ENCODE results near the gene ARL11.
"Not testable (repeated sequence)": the region's sequence is repeated elsewhere in the genome, so short reads cannot be mapped to it uniquely, and the experiment has no call there.

Gene ARL11
- 0 to 1.1 (median 0.55) reads per million in 4 donors for total RNA-seq

DNA sequence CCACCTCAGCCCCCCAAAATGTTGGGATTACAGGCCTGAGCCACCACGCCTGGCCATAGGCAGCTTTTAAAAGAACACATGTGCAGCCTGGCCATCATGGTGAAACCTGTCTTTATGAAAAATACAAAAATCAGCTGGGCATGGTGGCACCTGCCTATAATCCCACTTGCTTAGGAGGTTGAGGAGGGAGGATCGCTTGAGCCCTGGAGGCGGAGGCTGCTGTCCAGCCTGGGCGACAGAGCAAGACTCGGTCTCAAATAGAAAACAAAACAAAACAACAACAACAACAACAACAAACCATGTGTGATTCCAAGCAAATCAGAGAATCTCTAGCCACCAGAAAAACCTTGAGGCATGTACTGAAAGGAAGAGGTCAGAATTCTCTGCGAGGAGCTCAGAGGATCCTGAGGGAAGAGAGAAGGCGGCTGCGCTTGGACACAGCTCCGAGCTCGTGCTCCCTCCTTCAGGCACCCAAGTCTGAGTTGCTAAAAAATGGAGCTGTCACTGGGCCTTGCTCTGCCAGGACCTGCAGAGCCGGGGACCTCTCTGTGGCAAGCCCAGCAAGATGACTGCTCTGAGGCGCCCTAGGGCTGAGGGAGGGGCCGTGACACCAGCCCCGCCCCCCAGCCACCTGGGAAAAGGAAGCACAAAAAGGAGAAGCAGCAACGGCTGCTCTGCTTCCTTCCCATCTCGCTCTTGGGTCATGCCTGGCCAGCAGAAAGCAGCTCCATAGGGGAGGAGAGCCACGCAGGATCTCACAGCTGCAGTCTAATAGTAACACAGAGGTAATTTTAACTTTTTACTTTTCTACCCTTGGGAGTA, at the start of gene ARL11:
TSS of gene ARL11 (plus strand) at position 677 of the 822 bp plus-strand sequence. CDS start 1,941 bp downstream, outside the sequence.
- peak in 4 of 5 donors; percentile 10 to 72 (median 18) for DNase-seq

DNA sequence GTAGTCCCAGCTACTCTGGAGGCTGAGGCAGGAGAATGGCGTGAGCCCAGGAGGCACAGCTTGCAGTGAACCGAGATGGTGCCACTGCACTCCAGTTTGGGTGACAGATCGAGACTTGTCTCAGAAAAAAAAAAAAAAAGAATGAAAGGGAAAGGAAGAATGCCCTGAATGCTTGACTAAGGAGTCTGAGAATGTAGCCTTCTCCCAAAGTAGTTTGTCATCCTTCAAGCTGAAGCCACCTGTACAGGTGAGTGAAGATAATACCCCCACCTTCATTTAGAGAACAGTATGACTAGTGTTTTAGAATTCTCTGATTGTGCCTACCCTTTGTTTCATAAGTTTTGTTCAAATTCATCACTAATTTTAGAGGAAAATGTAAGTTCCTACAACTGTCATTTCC, 48.8 kb upstream of the ARL11 start:
- DNase-seq = no peak

DNA sequence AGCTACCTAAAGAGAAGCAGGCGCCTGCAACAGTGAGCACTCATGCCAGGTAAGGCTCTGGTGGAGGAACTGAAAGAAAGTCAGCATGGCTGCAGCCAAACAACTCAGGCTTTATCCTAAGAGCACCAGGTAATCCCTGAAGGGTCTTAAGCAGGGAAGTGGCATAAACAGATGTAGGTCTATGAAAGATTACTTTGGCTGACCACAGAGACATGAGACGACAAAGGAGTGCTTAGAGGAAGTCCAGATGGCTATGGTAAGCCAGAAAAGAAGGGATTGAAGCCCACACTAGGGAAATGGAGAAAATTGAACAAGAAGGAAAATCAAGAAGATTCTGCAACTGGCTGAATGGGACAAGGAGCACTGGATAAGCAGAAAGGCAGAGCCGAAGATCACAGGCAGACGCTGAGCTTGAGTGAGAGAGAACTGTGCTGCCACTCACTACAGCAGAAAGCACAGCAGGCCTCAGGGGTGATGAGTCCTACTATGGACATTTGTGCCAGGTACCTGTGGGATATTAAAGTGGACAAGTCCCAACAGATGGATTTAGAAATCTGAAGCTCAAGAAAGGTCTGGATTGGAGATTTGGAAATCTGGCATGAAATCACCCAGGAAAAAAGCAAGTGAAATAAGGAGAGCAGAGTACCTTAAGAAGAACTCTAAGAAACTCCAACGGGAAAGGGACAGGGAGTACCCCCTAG, 47.2 kb upstream of the ARL11 start:
- DNase-seq = no peak

- no peak for DNase-seq
Observed at GRCh38 chr13:49584771-49585182, 43.5 kb upstream of the ARL11 start.

- peak; percentile 57 to 76 (median 61) for DNase-seq
Observed at GRCh38 chr13:49585220-49586157, 42.8 kb upstream of the ARL11 start, which contains the start of gene RCBTB1. TSS of gene RCBTB1 (minus strand) at chr13:49585558. CDS start at chr13:49567279, 18,279 bp downstream.

DNA sequence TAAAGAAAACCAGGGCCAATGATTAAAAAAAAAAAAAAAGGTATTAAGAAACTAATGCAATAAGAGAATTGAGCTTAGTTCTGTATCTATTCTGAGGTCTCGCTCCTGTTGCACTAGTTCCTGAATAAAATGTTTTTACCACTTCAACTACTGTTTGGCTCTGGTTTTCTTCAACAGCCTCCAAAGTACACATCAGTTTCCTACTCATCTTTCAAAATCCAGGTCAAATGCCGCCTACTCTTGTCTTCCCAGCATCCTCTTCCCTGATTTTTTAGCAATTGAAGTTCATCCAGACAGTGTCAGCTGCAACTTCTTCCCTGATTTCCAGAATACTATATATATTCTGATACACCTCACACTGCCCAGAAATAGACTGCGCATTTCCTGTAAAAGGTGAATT, 41.6 kb upstream of the ARL11 start:
- no peak for DNase-seq

DNA sequence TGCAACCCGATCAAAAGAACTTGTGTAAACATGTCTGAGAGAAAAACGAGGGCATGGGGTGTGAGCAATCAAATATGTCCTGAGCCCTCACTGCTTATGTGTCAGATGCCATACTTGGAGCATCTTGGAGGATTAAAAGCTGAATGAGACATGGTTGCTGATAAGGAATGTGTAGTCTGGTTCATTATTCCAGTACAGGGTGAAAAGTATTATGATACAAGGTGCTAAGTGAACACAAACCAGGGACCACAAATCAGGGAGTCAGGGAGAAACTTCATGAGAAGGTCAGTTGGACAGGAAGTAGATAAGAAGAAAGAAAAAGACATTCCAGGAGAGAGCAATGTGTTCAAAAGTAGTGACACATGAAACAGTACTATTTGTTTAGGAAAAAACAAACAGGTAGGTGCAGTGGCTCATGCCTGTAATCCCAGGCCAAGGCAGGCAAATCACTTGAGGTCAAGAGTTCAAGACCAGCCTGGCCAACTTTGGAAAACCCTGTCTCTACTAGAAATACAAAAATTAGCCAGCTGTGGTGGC, 40.9 kb upstream of the ARL11 start:
- no peak for DNase-seq

GRCh38 chr13:49590714-49591113, 37.6 kb upstream of the ARL11 start:
- DNase-seq = not testable (repeated sequence)

DNA sequence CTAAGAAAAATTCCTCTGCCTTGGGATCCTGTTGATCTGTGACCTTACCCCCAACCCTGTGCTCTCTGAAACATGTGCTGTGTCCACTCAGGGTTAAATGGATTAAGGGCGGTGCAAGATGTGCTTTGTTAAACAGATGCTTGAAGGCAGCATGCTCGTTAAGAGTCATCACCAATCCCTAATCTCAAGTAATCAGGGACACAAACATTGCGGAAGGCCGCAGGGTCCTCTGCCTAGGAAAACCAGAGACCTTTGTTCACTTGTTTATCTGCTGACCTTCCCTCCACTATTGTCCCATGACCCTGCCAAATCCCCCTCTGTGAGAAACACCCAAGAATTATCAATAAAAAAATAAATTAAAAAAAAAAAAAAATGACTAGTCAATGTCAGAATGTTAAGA, 34.4 kb upstream of the ARL11 start:
- DNase-seq = not testable (repeated sequence)

GRCh38 chr13:49594576-49594975, 33.7 kb upstream of the ARL11 start:
- DNase-seq = no peak

DNA sequence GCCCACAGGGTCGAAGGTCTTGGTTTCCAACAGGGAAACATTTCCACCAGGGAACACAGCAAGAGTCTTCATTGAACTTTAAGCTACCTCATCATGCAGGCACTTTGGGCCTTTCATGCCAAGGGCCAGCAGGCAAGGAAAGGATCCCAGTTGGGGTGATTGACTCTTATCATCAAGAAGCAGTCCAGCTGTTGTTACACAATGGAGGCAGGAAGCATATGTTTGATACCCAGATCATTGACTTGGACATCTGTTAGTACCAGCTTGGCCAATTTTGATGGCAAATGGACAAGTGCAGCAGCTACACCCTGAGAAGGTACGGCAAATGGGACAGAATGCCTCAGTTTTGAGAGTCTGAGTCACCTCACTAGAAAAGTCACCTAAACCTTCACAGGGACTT, 32.1 kb upstream of the ARL11 start:
- no peak for DNase-seq

DNA sequence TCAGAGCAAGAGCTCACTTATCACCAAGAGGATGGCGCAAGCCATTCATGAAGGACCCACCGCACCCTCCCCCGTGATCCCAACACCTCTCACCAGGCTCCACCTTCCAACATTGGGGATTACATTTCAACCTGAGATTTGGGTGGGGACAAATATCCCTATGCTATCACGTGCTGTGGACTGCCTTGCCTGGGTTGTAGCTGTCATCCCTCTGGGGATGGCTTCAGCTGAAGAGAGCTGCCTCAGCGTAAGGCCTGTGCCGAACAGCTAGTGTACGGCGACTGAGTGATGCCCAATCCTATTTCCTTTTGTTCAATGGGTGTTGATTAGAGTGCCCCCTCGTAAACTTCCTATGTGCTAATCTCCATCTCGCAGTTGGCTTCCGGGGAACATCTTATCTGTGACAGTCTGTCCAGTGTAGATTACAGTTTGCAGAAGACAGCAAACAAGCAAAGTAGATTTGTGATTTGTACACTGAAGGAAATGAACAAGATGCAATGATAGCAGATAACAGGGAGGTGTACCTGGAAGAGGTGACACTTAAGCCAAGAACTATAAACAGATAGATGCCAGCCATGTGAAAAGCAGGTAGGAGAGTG, 31.2 kb upstream of the ARL11 start:
- DNase-seq = no peak

DNA sequence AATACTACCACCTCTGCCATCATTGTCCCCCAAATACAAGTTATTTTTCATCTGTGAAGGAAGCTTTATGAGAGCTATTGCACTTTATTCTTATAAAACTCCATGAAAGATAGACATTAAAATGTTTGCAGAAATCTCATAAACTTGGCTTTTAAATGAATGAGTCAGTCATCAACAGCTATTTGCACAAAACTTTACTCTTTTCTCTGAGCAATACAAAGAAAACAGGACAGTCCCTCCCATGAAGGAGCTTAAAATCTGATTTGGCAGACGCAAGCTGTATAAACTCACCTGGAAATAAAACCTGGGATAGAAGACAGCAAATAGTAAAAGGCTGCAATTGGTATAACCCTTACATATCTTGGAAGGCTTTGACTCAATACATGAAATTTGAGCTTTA, 26.3 kb upstream of the ARL11 start:
- no peak for DNase-seq

DNA sequence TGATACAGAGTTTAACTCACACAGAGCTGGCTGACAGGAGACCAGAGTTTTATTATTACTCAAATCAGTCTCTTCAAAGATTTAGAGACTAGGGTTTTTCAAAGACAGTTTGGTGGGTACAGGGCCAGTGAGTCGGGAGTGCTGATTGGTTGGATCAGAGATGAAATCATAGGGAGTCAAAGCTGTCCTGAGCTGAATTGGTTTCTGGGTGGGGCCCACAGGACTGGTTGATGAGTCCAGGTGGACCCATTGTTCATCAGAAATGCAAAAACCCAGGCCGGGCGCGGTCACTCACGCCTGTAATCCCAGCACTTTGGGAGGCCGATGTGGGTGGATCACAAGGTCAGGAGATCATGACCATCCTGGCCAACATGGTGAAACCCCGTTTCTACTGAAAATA, 25.7 kb upstream of the ARL11 start:
- DNase-seq = not testable (repeated sequence)

GRCh38 chr13:49604570-49604969, 23.7 kb upstream of the ARL11 start:
- DNase-seq = no peak

DNA sequence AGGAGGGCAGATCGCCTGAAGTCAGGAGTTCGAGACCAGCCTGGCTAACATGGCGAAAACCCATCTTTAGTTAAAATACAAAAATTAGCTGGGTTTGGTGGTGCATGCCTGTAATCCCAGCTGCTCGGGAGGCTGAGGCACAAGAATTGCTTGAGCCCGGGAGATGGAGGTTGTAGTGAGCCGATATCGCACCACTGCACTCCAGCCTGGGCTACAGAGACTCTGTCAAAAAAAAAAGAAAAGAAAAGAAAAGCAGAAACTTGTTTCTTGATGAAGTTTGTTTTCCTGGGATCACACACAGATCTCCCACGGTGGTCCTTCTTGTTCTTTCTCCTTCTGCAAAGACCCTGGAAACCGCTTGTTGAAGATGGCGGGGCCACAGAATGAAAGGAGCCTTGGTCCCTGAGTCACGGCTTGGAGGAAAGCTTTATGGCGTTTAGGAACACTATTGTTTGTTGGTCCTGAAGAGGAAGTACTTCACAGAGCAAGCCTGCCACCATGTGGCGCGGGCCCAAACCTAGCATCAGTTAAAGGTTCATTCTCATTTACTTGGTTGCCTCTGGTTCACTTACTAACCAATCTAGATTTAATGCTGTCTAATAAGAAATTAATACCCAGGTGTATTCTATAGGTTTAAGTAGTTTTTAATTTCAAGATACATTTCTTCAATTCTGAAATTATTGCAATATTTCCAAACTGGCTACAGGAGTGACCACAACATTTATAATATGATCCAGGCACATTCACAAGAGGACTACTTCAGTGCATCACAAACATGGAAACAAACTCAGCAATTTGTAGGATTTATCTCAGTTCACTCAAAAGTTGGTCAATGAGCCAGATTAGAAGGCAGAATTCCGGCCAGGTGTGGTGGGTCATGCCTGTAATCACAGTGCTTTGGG, 21.3 kb upstream of the ARL11 start:
- peak; percentile 54 to 81 (median 63) for DNase-seq

GRCh38 chr13:49607761-49608160, 20.5 kb upstream of the ARL11 start:
- DNase-seq = no peak

GRCh38 chr13:49608651-49609331, 19.5 kb upstream of the ARL11 start:
- DNase-seq = no peak

DNA sequence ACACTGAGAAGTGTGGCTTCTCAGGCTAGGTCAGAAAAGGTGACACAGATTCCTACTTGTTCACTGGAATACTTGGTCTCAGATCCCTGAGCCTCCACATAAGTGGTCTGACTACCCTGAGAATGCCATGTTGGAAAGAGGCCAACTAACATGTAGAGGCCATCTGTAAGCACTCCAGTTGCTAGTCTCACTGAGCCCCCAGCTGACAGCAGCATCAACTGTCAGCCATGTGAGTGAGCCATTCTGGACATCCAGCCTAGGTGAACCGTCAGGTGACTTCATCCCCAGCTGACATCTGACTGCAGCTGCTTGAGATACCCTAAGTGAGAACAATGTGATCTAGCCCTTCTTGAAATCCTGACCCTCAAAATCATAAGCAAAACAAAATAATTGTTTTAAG, 18.1 kb upstream of the ARL11 start:
- no peak for DNase-seq

GRCh38 chr13:49612042-49612441, 16.3 kb upstream of the ARL11 start:
- DNase-seq = not testable (repeated sequence)
